ENCODE measurements around the gene MIOX. TPM values are rescaled to one million over a fixed set of nuclear protein-coding genes. Genes with fewer than 3 reads are reported as not detected.

MIOX gene
- polyA plus RNA-seq, 3 donors = 2.4 to 13.6 (median 3.0) TPM

GRCh38 chr22:50446708-50447575 lies 39.7 kb upstream of the MIOX start:
- DNase-seq (ENCODE audit: extremely low read depth in 1 of 11, low read depth in 9 of 11, low spot score in 4 of 11) = no peak

- no peak for DNase-seq (ENCODE audit: extremely low read depth in 1 of 11, low read depth in 9 of 11, low spot score in 4 of 11)
Observed at GRCh38 chr22:50447576-50448551, 38.8 kb upstream of the MIOX start.

GRCh38 chr22:50452649-50453048 lies 34.0 kb upstream of the MIOX start:
- DNase-seq (ENCODE audit: extremely low read depth in 1 of 11, low read depth in 9 of 11, low spot score in 4 of 11) = no peak

GRCh38 chr22:50454556-50455075 lies 32.0 kb upstream of the MIOX start:
- DNase-seq (ENCODE audit: extremely low read depth in 1 of 11, low read depth in 9 of 11, low spot score in 4 of 11) = no peak

GRCh38 chr22:50455201-50455600 lies 31.5 kb upstream of the MIOX start:
- DNase-seq (ENCODE audit: extremely low read depth in 1 of 11, low read depth in 9 of 11, low spot score in 4 of 11) = no peak

- DNase-seq (ENCODE audit: extremely low read depth in 1 of 11, low read depth in 9 of 11, low spot score in 4 of 11) = no peak
Observed at GRCh38 chr22:50456026-50456425, 30.6 kb upstream of the MIOX start.

- no peak for DNase-seq (ENCODE audit: extremely low read depth in 1 of 11, low read depth in 9 of 11, low spot score in 4 of 11)
Observed at GRCh38 chr22:50456466-50457234, 30.0 kb upstream of the MIOX start.

- no peak for DNase-seq (ENCODE audit: extremely low read depth in 1 of 11, low read depth in 9 of 11, low spot score in 4 of 11)
Observed at GRCh38 chr22:50459016-50459415, 27.6 kb upstream of the MIOX start.

- DNase-seq (ENCODE audit: extremely low read depth in 1 of 11, low read depth in 9 of 11, low spot score in 4 of 11) = no peak
Observed at GRCh38 chr22:50459496-50460140, 27.0 kb upstream of the MIOX start.

GRCh38 chr22:50460938-50461337 lies 25.7 kb upstream of the MIOX start:
- DNase-seq (ENCODE audit: extremely low read depth in 1 of 11, low read depth in 9 of 11, low spot score in 4 of 11) = no peak

- no peak for DNase-seq (ENCODE audit: extremely low read depth in 1 of 11, low read depth in 9 of 11, low spot score in 4 of 11)
Observed at GRCh38 chr22:50461536-50461935, 25.1 kb upstream of the MIOX start.

GRCh38 chr22:50461979-50462540 lies 24.6 kb upstream of the MIOX start:
- DNase-seq (ENCODE audit: extremely low read depth in 1 of 11, low read depth in 9 of 11, low spot score in 4 of 11) = no peak

- no peak for DNase-seq (ENCODE audit: extremely low read depth in 1 of 11, low read depth in 9 of 11, low spot score in 4 of 11)
Observed at GRCh38 chr22:50463188-50463900, 23.3 kb upstream of the MIOX start.

- no peak for DNase-seq (ENCODE audit: extremely low read depth in 1 of 11, low read depth in 9 of 11, low spot score in 4 of 11)
Observed at GRCh38 chr22:50464451-50464850, 22.2 kb upstream of the MIOX start.

GRCh38 chr22:50465066-50465930 lies 21.4 kb upstream of the MIOX start:
- DNase-seq (ENCODE audit: extremely low read depth in 1 of 11, low read depth in 9 of 11, low spot score in 4 of 11) = no peak

- DNase-seq (ENCODE audit: extremely low read depth in 1 of 11, low read depth in 9 of 11, low spot score in 4 of 11) = no peak
Observed at GRCh38 chr22:50467341-50467740, 19.3 kb upstream of the MIOX start.

All from renal cortex interstitium (tissue), 11 donors.